Activated T-cell treated with anti-CD3 and anti-CD28 coated beads, Interleukin-2, amount 50 U/mL, for 72 hours (primary cell): ENCODE data around the gene STAT5A. TPM values are rescaled to one million over a fixed set of nuclear protein-coding genes. Genes with fewer than 3 reads are reported as not detected.
"Not testable (repeated sequence)": the region's sequence is repeated elsewhere in the genome, so short reads cannot be mapped to it uniquely, and the experiment has no call there.

Source experiments
- ATAC-seq, 2 donors: fragments of 150-1000 bp; cut with Tn5 transposase; replicated peaks in 1 of 2; 2 replicates each; pipeline ENCODE4 v1.10.0; 2021; ENCODE audit warnings: moderate library complexity in 2 of 2, mild to moderate bottlenecking in 1 of 2
- DNase-seq, 2 donors: peaks; one replicate each; pipeline ENCODE4 v3.0.0; 2021 to 2022; ENCODE audit warnings: mixed read lengths in 1 of 2
- H3K27ac Mint-ChIP-seq: one replicate; pipeline ENCODE4 v1.8.0; 2022; ENCODE audit warnings: mild to moderate bottlenecking, moderate library complexity, mixed read lengths
- H3K27me3 Mint-ChIP-seq: one replicate; pipeline ENCODE4 v1.8.0; 2022; ENCODE audit warnings: low read depth, mixed read lengths
- H3K36me3 Mint-ChIP-seq, 2 donors: one replicate each; pipeline ENCODE4 v1.8.0; 2022; ENCODE audit warnings: mixed read lengths in 2 of 2, mild to moderate bottlenecking in 1 of 2; ENCODE audit not compliant: insufficient read depth in 2 of 2
- H3K4me1 Mint-ChIP-seq: one replicate; pipeline ENCODE4 v1.8.0; 2022; ENCODE audit warnings: low read depth, mixed read lengths
- H3K4me3 Mint-ChIP-seq, 2 donors: one replicate each; pipeline ENCODE4 v1.8.0; 2022; ENCODE audit warnings: mild to moderate bottlenecking in 2 of 2, mixed read lengths in 2 of 2, moderate library complexity in 2 of 2
- H3K9me3 Mint-ChIP-seq, 2 donors: one replicate each; pipeline ENCODE4 v1.8.0; 2022; ENCODE audit warnings: mixed read lengths in 2 of 2
- total RNA-seq, 2 donors: library from RNA; stranded (reverse); gene quantifications; one replicate each; pipeline ENCODE4 v1.2.3, GENCODE V29; 2022

Gene STAT5A
- total RNA-seq, 2 donors from 2014 or later, result 243 to 264 TPM

DNA sequence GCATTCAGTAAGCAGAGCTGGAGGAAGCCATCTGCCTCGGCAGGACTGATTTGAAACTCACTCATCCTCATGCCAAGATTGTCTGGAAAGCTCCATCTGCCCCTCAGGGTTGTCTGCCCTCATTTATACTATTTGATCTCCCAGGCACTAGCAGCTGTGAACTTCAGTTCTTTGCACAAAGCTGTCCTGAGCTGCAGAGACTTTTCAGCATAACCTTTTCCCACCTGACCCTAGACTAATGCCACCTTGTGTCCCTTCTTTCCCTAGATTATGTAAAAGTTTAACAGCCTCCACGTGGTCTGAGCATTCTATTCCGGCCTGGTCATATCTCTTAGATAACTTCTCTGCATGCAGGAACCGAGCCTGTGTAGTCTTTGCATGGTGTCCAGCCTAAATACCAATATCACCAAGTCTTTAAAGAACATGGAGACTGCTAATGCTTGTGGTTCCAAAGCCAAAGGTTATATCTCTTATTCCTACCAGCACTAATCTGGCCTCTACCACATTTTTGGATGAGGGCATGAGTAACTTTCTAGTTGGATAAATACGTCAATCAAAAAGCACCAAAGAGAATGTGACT, 29.1 kb downstream of the STAT5A start:
- Mint-ChIP-seq H3K4me3 (no peak overlapping the region), H3K4me1 (peaks cover 92% of the 10 kb centered on the region), H3K36me3 (peaks cover 31 to 63% of the 10 kb centered on the region in 2 donors), H3K27me3 (no peaks in the 10 kb centered on the region), H3K27ac (peak overlapping the region; percentile 84), H3K9me3 (no peaks in the 10 kb centered on the region)
- ATAC-seq (no peak), DNase-seq (no peak)

DNA sequence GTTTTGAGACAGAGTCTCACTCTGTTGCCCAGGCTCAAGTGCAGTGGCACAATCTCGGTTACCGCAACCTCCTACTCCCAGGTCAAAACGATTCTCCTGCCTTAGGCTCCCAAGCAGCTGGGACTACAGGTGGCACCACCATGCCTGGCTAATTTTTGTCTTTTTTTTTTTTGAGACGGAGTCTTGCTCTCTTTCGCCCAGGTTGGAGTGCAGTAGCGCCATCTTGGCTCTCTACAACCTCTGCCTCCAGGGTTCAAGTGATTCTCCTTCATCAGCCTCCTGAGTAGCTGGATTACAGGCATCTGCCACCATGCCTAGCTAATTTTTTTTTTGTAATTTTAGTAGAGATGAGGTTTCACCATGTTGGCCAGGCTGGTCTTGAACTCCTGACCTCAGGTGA, 29.7 kb downstream of the STAT5A start:
- Mint-ChIP-seq H3K4me1 (peaks cover 92% of the 10 kb centered on the region), H3K36me3 (peaks cover 32 to 68% of the 10 kb centered on the region in 2 donors), H3K27ac (peak overlapping the region; percentile 15)
- H3K27me3 Mint-ChIP-seq, DNase-seq, H3K4me3 Mint-ChIP-seq, H3K9me3 Mint-ChIP-seq, ATAC-seq: not testable (repeated sequence)

DNA sequence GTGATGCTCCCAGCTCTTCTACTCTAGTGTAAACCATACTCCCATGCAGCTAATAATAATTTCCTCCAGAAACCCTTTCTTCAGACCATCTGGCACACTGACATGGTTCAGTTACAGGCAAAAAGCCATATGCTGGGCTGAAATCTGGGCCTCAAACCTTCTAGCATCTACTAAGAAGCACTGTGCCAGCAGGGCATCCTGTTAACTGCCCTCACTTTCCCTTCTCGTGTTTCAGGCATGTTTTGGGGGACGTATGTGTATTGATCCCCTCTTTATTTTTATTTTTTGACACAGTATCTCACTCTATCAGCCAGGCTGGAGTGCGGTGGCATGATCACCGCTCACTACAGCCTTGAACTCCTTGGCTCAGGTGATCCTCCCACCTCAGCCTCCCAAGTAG, 33.3 kb downstream of the STAT5A start:
- peaks cover 36 to 70% of the 10 kb centered on the region in 2 donors for H3K36me3 Mint-ChIP-seq
- DNase-seq, result no peak
- H3K27ac Mint-ChIP-seq, result peak overlapping the region; percentile 89
- ATAC-seq, result no peak
- H3K9me3 Mint-ChIP-seq, result no peaks in the 10 kb centered on the region
- peak overlapping the region; percentile 36 to 39 for H3K4me3 Mint-ChIP-seq
- peaks cover 70% of the 10 kb centered on the region for H3K4me1 Mint-ChIP-seq
- no peaks in the 10 kb centered on the region for H3K27me3 Mint-ChIP-seq

DNA sequence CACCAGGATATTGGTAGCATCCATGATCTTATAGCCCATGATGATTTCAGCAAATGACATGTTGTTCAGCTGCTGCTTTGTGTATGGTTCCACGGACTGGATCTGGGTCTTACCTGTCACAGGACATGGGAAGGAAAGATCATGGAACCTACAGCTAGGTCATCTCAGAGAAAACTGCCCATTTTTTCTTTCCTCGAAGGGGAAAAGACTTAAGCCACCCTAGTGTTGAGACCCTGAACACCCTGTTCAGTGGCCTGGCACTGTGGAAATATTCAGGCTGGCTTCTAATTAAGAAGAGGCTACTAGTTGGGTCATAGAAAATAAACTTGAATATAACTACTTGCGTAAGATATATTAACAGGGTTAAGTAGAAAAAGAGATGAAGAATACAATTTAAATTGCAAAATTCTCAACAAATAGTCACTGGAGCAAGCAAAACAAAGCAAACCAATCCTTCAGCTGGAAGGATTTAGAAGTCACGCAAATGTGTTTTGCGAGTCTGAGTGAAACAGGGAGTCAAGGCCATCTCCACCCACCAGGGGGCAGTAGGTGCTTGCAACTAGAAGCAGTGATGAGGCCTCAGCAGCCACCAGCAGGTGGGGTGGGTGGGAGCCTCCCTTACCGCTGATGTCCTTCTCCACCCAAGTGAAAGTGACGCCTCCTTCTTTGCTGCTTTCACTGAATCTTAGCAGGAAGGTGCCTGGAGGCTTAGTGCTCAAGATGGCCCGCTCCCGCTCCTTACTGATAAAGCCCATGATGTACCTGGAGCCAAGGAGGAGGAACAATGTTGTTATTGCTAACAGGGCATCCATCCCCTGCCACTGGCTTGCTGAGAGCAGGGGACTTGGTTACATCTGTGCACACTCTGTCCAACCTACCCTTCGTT, 34.3 kb downstream of the STAT5A start:
- DNase-seq (peak; percentile 94), ATAC-seq (peak; percentile 88 to 90)
- Mint-ChIP-seq H3K9me3 (no peaks in the 10 kb centered on the region), H3K4me1 (peaks cover 59% of the 10 kb centered on the region), H3K4me3 (peak overlapping the region in 1 of 2 donors; percentile 24), H3K36me3 (peaks cover 31 to 68% of the 10 kb centered on the region in 2 donors), H3K27me3 (no peaks in the 10 kb centered on the region), H3K27ac (peak overlapping the region; percentile 89)

DNA sequence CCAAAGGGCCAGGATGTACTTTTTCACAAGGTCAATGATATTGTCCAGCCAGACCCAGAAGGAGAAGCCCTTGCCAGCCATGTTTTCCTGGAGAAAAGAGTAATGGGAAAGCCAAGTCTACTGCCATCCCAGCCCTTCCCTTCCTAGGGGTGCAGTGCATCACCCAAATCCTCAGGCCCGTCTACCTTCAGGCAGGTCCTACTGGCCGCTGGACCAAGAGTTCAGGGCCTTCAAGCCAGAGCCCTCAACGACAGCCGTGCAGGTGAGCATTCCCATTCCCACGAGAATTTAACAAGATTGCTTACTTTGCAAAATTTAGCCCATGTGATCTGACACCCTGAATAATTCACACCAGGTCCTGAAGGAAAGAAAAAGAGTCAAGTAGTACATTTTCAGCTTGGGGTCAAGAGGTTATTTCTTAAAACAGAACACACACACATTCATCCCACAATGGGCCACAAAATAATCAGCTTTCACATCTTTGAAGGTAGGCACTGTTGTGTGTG, 35.0 kb downstream of the STAT5A start:
- no peak for DNase-seq
- Mint-ChIP-seq H3K36me3 (peaks cover 31 to 66% of the 10 kb centered on the region in 2 donors), H3K4me1 (peaks cover 54% of the 10 kb centered on the region), H3K4me3 (peak overlapping the region; percentile 9 to 20), H3K27me3 (no peaks in the 10 kb centered on the region), H3K27ac (peak overlapping the region; percentile 52), H3K9me3 (no peaks in the 10 kb centered on the region)
- ATAC-seq, result peak; percentile 8 to 10

DNA sequence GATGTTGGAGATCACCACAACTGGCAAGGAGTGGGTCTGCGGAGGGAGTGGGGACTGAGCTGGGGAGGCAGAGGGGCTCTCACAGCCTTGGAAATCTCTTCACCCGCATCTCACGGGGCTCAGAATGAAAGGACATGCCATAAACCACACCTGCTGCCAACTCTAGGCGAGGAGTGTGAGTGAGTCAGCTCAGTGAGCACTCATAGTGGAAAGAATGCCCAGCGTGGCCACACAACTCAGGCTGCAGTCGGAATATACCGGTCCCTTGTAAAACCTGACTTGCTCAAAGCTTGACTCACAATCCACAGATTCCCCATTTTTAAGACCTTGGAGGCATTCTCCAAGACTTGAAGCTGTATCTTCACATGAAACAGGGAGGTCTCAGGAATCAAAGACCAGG, 36.7 kb downstream of the STAT5A start:
- Mint-ChIP-seq H3K27me3 (no peaks in the 10 kb centered on the region), H3K27ac (no peak overlapping the region), H3K36me3 (peaks cover 28 to 67% of the 10 kb centered on the region in 2 donors), H3K4me1 (peaks cover 39% of the 10 kb centered on the region), H3K9me3 (no peaks in the 10 kb centered on the region), H3K4me3 (no peak overlapping the region)
- no peak for DNase-seq
- no peak for ATAC-seq

DNA sequence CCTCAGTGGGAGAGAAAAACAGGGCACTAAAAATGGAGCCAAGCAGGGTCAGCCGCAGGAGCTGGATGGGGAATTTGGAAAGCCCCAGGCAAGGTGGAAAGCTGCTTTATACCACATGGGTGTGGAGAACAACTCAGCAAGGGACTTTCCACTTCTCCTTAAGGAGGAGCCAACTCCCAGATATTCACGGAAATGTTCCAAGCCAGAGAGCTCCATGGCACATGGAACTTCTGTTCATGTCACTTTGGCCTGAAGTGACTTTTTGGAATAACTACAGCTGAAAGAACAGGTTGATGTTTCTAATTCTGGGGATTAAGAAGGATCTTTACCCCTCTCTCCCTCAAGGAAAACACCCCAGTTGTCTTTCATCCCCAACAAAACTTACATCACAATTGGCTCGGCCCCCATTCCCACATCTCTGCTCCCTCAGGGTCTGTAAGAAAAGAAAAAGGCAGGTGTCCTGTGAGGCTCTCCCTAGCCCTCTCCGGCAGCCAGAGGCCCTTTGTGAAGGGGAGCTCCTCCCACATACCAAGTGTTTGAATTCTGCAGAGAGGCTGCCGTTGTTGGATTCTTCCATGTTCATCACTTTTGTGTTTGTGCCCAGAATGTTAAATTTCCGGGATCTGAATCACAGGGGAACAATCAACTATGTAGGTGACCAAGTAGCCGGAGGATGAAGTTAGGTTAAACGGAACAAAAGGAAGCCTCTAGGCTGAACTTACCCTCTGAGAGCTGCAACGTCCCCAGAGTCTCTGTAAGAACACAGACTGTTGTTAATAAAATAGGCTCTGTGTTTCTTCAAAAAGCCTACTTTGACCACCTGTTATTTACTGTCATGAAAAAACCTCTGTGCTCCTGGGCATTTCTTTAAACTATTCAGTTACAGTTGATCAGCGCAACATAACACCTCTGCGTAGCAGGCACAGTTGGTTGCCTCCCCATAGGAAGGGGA, 41.0 kb downstream of the STAT5A start:
- DNase-seq (no peak), ATAC-seq (no peak)
- Mint-ChIP-seq H3K27me3 (no peaks in the 10 kb centered on the region), H3K9me3 (no peaks in the 10 kb centered on the region), H3K36me3 (peaks cover 22 to 65% of the 10 kb centered on the region in 2 donors), H3K4me3 (no peak overlapping the region), H3K27ac (peak overlapping the region; percentile 63), H3K4me1 (peaks cover 27% of the 10 kb centered on the region)

DNA sequence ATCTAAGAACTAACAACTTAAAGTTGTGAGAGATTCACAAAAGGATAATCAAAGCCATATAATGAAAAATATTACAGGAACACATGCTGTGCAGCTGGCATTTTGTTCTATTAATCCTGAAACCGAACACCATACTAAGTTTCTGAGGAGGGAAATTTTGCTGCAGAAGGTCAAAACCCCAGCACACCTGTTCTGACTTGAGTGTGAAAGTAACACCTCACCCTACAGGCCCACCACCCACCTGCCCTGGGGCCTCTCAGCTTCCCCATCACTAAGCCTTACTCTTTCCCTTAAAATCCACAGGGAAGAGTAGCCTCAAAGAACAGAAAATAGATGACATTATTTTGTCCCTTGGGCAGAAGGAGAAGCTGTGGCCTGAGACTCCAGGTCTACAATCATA, 44.8 kb downstream of the STAT5A start:
- DNase-seq, result peak; percentile 41 to 59
- Mint-ChIP-seq H3K4me3 (peak overlapping the region; percentile 53 to 67), H3K36me3 (peaks cover 26 to 68% of the 10 kb centered on the region in 2 donors), H3K9me3 (no peaks in the 10 kb centered on the region), H3K27ac (peak overlapping the region; percentile 82), H3K4me1 (peaks cover 57% of the 10 kb centered on the region), H3K27me3 (no peaks in the 10 kb centered on the region)
- peak; percentile 40 to 49 for ATAC-seq

DNA sequence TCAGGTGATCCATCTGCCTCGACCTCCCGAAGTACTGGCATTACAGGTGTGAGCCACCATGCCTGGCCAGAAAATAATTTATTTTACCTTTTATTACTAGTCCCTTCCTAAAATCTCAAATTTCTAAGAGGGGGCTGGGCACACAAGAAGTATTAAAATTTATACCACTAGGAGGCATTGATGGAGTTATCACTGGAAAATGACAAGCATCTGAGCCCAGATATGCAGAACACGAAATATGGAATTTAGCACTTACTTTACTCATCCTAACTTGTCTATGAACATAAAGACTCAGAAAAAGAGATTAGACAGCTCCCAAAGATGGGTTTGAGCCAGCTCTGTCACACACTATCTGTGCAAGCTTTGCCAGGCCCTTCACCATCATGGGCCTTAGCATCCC, 46.4 kb downstream of the STAT5A start:
- H3K9me3 Mint-ChIP-seq, result no peaks in the 10 kb centered on the region
- H3K36me3 Mint-ChIP-seq, result peaks cover 31 to 67% of the 10 kb centered on the region in 2 donors
- H3K27ac Mint-ChIP-seq, result no peak overlapping the region
- H3K4me1 Mint-ChIP-seq, result peaks cover 71% of the 10 kb centered on the region
- ATAC-seq, result no peak
- no peaks in the 10 kb centered on the region for H3K27me3 Mint-ChIP-seq
- peak overlapping the region in 1 of 2 donors; percentile 12 for H3K4me3 Mint-ChIP-seq
- DNase-seq, result no peak

DNA sequence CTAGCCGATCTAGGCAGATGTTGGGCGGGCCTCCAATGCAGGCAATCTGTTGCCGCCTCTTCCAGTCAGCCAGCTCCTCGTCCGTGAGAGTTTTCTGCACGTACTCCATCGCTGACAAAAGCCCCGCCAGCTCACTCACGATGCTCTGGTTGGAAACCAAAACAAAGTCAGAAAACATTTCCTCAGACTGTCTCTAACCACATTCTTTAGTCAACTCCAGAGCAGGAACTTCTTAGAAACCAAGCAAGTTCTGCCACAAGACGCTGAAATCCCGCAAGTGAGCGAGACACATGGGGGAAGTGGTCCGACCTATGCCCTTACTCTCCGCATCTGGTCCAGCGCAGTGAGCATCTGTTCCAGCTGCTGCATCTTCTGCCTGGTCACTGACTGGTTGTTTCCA, 49.1 kb downstream of the STAT5A start:
- no peaks in the 10 kb centered on the region for H3K27me3 Mint-ChIP-seq

DNA sequence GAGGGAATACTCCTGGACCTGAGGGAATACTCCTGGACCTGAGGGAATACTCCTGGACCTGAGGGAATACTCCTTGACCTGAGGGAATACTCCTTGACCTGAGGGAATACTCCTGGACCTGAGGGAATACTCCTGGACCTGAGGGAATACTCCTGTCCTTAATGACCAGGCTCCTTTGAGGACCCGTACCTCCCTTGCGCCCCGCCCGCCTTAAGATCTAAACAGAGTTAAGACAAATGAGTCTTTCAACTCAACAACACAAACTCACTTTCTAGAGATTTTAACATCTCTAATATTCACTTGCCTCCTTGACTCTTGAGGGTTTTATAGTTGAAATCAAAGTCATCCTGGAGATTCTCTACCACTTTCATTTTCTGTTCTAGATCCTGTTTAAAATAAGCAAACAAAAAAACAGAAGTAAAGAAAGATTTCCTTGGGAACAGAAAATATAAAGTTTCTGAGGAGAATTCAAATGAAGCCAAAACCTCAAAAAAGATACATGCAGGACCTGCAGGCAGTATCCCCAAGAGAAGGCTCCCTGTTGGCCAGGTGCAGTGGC, 50.2 kb downstream of the STAT5A start:
- ATAC-seq (no peak), DNase-seq (no peak)
- Mint-ChIP-seq H3K27me3 (no peaks in the 10 kb centered on the region), H3K9me3 (no peaks in the 10 kb centered on the region), H3K4me1 (peaks cover 89% of the 10 kb centered on the region), H3K27ac (peak overlapping the region; percentile 95), H3K4me3 (peak overlapping the region; percentile 85), H3K36me3 (peaks cover 26 to 65% of the 10 kb centered on the region in 2 donors)

More for the DNA sequence above, 49.1 kb downstream of the STAT5A start:
- ATAC-seq (peak; percentile 69 to 71), DNase-seq (peak; percentile 81 to 89)
- Mint-ChIP-seq H3K9me3 (no peaks in the 10 kb centered on the region), H3K36me3 (peaks cover 31 to 65% of the 10 kb centered on the region in 2 donors), H3K27ac (peak overlapping the region; percentile 97), H3K4me1 (peaks cover 89% of the 10 kb centered on the region), H3K4me3 (peak overlapping the region; percentile 67 to 86)

DNA sequence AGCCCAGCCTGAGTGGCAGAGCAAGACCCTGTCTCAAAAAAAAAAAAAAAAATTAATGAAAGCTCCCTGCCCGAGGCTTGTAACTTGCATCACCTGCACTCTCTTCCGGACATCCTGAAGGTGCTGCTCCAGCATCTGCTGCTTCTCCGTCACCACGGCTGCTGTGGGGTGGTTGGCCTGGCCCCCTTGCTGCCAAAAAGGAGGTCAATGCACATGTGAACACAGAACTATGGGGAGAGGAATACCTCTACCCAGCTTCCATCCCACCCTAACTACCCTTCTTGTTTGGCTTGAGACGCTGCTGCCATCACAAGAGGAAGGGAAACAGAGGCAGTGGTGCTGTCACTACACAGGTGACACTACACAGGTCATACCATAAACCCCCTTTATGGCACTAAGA, 50.9 kb downstream of the STAT5A start:
- H3K27ac Mint-ChIP-seq, result peak overlapping the region; percentile 95
- peaks cover 24 to 67% of the 10 kb centered on the region in 2 donors for H3K36me3 Mint-ChIP-seq
- no peaks in the 10 kb centered on the region for H3K9me3 Mint-ChIP-seq
- no peak for DNase-seq
- H3K27me3 Mint-ChIP-seq, result no peaks in the 10 kb centered on the region
- no peak for ATAC-seq
- H3K4me1 Mint-ChIP-seq, result peaks cover 90% of the 10 kb centered on the region
- peak overlapping the region; percentile 85 for H3K4me3 Mint-ChIP-seq
